GM21526 (cell line): ENCODE measurements around the gene STUB1.

Experiments used
- ATAC-seq: cut with Tn5 transposase; IDR thresholded peaks from one replicate; pipeline ENCODE4 v1.9.1; 2021; ENCODE audit warnings: moderate library complexity; ENCODE audit not compliant: unreplicated experiment, low FRiP score

STUB1 gene

DNA sequence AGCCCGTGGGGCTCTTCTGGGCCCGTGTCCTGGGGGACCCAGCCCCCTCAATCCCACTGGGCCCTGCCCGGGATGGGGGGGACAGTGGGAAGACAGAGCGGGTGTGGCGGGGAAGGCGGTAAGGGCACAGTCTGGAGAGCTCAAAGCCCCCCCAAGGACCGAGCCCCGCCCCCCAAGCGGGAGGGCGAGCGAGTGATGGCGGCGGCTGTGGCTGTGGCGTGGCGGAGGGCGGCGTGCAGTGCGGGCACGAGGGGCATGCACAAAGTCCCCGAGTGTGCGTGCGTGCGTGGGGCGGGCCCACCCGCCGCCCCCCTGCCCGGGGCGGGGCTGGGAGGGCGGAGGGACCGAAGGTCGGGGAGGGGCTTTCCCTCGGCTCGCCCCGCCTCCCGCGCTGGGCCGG, 13.6 kb downstream of the STUB1 start:
- ATAC-seq = no peak

- ATAC-seq = no peak
Observed at GRCh38 chr16:694187-694862, 14.1 kb downstream of the STUB1 start.

DNA sequence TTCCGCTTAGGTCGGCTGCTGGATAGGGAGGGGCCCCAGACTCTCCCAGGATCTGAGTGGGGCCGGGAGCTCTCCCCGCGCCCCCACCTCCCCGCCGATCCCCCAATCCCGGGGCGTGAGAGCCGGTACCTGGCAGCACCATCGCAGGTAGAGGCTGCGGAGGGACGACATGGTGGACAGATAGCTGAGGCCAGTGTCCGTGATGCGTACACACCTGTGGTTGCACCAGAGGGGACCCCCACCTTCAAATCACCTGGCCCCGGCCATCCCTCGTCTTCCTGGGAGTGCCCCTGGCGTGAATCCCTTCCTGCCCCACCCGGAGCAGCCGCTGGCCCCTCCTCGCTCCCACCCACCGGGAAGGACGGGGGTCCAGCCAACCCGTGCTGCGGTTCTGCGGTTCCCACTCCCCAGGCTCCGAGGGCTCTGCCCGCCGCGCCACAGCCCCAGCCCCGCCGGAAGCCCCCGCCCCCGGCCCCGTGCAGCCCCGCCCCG, 14.7 kb downstream of the STUB1 start:
- ATAC-seq = no peak

GRCh38 chr16:695355-696089, 15.3 kb downstream of the STUB1 start:
- no peak for ATAC-seq

DNA sequence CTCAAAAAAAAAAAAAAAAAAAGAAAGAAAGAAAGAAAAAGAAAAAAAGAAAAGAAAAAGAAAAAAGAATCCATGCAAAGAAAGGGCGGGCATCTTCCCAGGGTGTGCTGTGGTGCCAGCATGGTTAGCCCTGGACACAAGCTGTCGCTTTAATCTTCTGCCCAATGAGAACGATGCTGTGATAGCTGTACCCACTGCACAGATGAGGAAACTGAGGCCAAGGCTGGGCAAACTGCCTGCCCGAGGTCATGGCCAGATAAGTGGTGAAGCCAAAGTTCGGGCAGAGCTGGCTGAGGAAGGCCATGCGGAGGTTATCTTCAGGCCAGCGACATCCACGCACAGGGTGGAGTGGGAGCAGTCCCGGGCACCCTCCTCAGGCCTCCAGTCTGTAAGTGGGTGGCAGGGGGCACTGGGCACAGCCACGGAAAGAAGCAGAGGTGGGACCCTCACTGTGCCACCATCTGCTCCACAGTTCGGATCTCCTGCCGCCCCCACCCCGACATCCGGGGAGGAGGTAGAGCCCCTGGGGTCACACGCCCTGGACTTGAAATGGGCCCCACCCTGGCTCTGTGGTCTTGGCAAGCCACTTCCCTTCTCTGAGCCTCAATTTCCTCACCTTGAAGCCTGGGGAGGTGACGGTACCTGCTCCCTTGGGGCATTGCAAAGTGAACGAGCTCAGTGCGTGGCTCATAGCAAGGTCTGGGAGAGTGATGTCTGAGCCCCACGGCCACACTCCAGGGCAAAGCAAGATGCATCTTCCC, 18.9 kb downstream of the STUB1 start:
- ATAC-seq = no peak

- no peak for ATAC-seq
Observed at GRCh38 chr16:700684-701584, 20.7 kb downstream of the STUB1 start.

GRCh38 chr16:702341-702740, 22.1 kb downstream of the STUB1 start:
- no peak for ATAC-seq

- no peak for ATAC-seq
Observed at GRCh38 chr16:703406-703805, 23.2 kb downstream of the STUB1 start.

- no peak for ATAC-seq
Observed at GRCh38 chr16:704047-704446, 23.8 kb downstream of the STUB1 start.

- no peak for ATAC-seq
Observed at GRCh38 chr16:704552-705380, 24.6 kb downstream of the STUB1 start.

- ATAC-seq = no peak
Observed at GRCh38 chr16:705431-706188, 25.4 kb downstream of the STUB1 start, which contains the start of gene FBXL16. Gene FBXL16 (minus strand): TSS chr16:705801. CDS start chr16:697405, 8,396 bp downstream.

DNA sequence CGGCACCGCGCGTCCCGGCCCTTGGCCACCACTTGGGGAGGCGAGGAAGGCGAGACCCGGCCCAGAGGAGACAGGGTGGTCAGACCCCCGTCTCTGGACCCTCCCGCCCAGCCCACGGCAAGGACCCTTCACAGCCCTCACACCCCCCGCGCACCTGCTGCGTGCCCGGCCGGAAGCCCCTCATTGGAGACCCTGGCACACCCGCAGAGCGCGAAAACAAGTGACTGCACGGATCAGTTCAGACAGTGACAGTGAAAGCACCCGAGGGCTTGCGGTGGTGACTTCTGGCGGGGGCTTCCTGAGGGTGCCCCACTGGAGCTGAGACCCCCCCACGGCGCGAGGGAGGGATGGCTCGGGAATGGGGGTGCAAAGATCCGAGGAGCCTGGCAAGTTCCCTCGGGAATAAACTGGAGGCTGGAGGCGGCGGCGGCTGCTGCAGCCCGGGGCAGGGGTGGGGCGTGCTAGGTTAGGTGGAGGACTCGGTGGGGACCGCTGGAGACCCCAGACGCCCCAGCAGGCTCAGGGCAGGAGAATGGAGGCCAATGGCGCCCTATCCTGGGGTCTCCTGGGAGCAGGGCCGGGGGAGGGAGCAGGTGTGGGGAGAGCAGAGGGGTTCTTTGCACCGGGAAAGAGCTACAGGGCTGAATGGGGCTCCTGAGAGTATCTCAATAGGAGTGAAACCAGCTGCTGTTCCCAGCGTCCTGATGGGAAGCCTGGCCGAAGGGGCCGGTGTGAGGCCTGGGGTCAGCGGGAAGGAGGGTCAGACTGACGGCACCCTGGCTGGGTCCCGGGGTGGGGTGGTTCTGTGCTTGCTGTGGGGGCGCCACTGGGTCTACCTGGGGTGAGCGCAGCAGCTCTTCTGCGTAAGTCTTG, 26.2 kb downstream of the STUB1 start:
- ATAC-seq = no peak

GRCh38 chr16:707062-707538, 26.9 kb downstream of the STUB1 start:
- no peak for ATAC-seq

DNA sequence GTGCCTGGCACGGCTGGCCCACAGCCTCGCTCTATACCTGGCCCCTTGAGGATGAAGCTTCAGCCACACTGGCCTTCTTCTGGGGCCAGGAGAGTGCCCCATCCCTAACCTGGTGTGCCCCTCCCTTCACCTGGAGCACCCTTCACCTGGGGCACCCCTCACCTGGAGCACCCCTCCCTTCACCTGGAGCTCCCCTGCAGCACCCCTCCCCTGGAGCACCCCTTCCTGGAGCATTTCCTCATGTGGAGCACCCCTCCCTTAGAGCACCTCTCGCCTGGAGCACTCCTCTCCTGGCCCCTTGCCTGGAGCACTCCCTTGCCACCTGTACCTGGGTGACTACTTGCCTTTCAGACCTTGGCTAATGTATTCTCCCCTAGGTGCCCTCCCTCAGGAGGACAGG, 27.8 kb downstream of the STUB1 start:
- ATAC-seq = no peak

GRCh38 chr16:708959-709358, 28.7 kb downstream of the STUB1 start:
- no peak for ATAC-seq

GRCh38 chr16:709566-710499, 29.6 kb downstream of the STUB1 start:
- no peak for ATAC-seq
